Neural cell (in vitro differentiated cells): ENCODE data around the gene SCUBE1. TPM values are rescaled to one million over a fixed set of nuclear protein-coding genes. Genes with fewer than 3 reads are reported as not detected.

ENCODE experiments used
- H2AFZ ChIP-seq: fragments of 200-600, 300-800 bp; sonication (generic), shearing (Covaris generic); 2 replicates; pipeline ENCODE4 v1.6.0; 2014; ENCODE audit warnings: low read depth, mild to moderate bottlenecking, antibody characterized with exemption, low read length, moderate library complexity
- H3F3A ChIP-seq: fragments of 200-600 bp; shearing (Covaris generic); 2 replicates; pipeline ENCODE4 v1.6.1; 2016; ENCODE audit warnings: mild to moderate bottlenecking, moderate library complexity, mixed read lengths, antibody characterized with exemption, low read length; ENCODE audit not compliant: insufficient read depth, poor library complexity, severe bottlenecking
- H3K27ac ChIP-seq: fragments of 200-600, 300-800 bp; sonication (generic), shearing (Covaris generic); 2 replicates; pipeline ENCODE4 v1.5.1; 2014; ENCODE audit warnings: mild to moderate bottlenecking, low read length, moderate library complexity
- H3K27me3 ChIP-seq: fragments of 300-800, 200-600 bp; sonication (generic), shearing (Covaris generic); 2 replicates; pipeline ENCODE4 v1.6.0; 2014; ENCODE audit warnings: mild to moderate bottlenecking, low read depth, low read length, moderate library complexity; ENCODE audit not compliant: insufficient read depth
- H3K36me3 ChIP-seq: fragments of 300-800, 200-600 bp; sonication (generic), shearing (Covaris generic); 2 replicates; pipeline ENCODE4 v1.5.1; 2014; ENCODE audit warnings: mild to moderate bottlenecking, antibody characterized with exemption, low read length, moderate library complexity; ENCODE audit not compliant: insufficient read depth
- H3K4me2 ChIP-seq: fragments of 300-800, 200-600 bp; sonication (generic), shearing (Covaris generic); 2 replicates; pipeline ENCODE4 v1.6.0; 2014; ENCODE audit warnings: mild to moderate bottlenecking, low read length
- H3K4me3 ChIP-seq: fragments of 300-800, 200-600 bp; sonication (generic), shearing (Covaris generic); 2 replicates; pipeline ENCODE4 v1.5.1; 2014; ENCODE audit warnings: mild to moderate bottlenecking, low read length, moderate library complexity
- H3K79me2 ChIP-seq: fragments of 200-600 bp; shearing (Covaris generic); replicated peaks from 2 replicates; pipeline ENCODE4 v1.6.0; 2014; ENCODE audit warnings: mild to moderate bottlenecking, low read length, moderate library complexity; ENCODE audit not compliant: insufficient read depth
- H3K9ac ChIP-seq: fragments of 300-800, 200-600 bp; sonication (generic), shearing (Covaris generic); 2 replicates; pipeline ENCODE4 v1.6.1; 2016; ENCODE audit warnings: mild to moderate bottlenecking, low read length, mixed read lengths
- H3K9me2 ChIP-seq: fragments of 200-600 bp; shearing (Covaris generic); 2 replicates; pipeline ENCODE4 v1.6.1; 2016; ENCODE audit warnings: mild to moderate bottlenecking, low read length, mixed read lengths; ENCODE audit not compliant: insufficient read depth
- H3K9me3 ChIP-seq: fragments of 200-600, 300-800 bp; sonication (generic), shearing (Covaris generic); 2 replicates; pipeline ENCODE4 v1.6.1; 2016; ENCODE audit warnings: mild to moderate bottlenecking, mixed run types, low read length, moderate library complexity, mixed read lengths
- H4K20me1 ChIP-seq: fragments of 200-600 bp; shearing (Covaris generic); 2 replicates; pipeline ENCODE4 v1.6.1; 2016; ENCODE audit warnings: mild to moderate bottlenecking, mixed run types; ENCODE audit not compliant: insufficient read depth
- EP300 ChIP-seq: fragments of 450-650 bp; conservative IDR thresholded peaks from 2 replicates; pipeline ENCODE4 v1.6.1; 2014; ENCODE audit warnings: antibody characterized with exemption, mild to moderate bottlenecking, moderate library complexity; ENCODE audit not compliant: poor library complexity, severe bottlenecking
- EZH2 ChIP-seq: fragments of 200-600, 300-800 bp; shearing (Covaris generic), sonication (generic); IDR thresholded peaks from 2 replicates; pipeline ENCODE4 v1.6.1; 2014; ENCODE audit warnings: antibody characterized with exemption, low read length, borderline replicate concordance, mild to moderate bottlenecking; ENCODE audit not compliant: insufficient read depth, poor library complexity, severe bottlenecking
- MXI1 ChIP-seq: fragments of 450-650 bp; conservative IDR thresholded peaks from 2 replicates; pipeline ENCODE4 v1.6.1; 2014; ENCODE audit warnings: antibody characterized with exemption, mild to moderate bottlenecking; ENCODE audit not compliant: poor library complexity, severe bottlenecking
- POLR2AphosphoS5 ChIP-seq: IDR thresholded peaks from 2 replicates; pipeline ENCODE4 v1.6.1; 2012
- RAD21 ChIP-seq: fragments of 450-650 bp; conservative IDR thresholded peaks from 2 replicates; pipeline ENCODE4 v1.6.1; 2014; ENCODE audit warnings: antibody characterized with exemption, mild to moderate bottlenecking, moderate library complexity
- SMC3 ChIP-seq: fragments of 450-650 bp; conservative IDR thresholded peaks from 2 replicates; pipeline ENCODE4 v1.6.1; 2014; ENCODE audit warnings: antibody characterized with exemption, mild to moderate bottlenecking, moderate library complexity; ENCODE audit not compliant: poor library complexity
- TAF1 ChIP-seq: IDR thresholded peaks from 2 replicates; pipeline ENCODE4 v1.6.1; 2012; ENCODE audit warnings: low read depth
- polyA plus RNA-seq: library from polyadenylated mRNA; depleted of rRNA; stranded (reverse); fragments of >200 nt; gene quantifications from 2 replicates; pipeline ENCODE4 v1.2.3, GENCODE V29; 2014
- TF ChIP-seq, protein P1 (sequence below): fragments of 450-650 bp; IDR thresholded peaks from 2 replicates; pipeline ENCODE4 v1.5.1; 2014; ENCODE audit warnings: antibody characterized with exemption, mild to moderate bottlenecking, moderate library complexity; ENCODE audit not compliant: poor library complexity, severe bottlenecking
- TF ChIP-seq, protein P2 (sequence below): IDR thresholded peaks from 2 replicates; pipeline ENCODE4 v1.6.1; 2012; ENCODE audit warnings: borderline replicate concordance

SCUBE1 gene
- polyA plus RNA-seq, 1 donor from 2014 or later: 8.4 TPM

DNA sequence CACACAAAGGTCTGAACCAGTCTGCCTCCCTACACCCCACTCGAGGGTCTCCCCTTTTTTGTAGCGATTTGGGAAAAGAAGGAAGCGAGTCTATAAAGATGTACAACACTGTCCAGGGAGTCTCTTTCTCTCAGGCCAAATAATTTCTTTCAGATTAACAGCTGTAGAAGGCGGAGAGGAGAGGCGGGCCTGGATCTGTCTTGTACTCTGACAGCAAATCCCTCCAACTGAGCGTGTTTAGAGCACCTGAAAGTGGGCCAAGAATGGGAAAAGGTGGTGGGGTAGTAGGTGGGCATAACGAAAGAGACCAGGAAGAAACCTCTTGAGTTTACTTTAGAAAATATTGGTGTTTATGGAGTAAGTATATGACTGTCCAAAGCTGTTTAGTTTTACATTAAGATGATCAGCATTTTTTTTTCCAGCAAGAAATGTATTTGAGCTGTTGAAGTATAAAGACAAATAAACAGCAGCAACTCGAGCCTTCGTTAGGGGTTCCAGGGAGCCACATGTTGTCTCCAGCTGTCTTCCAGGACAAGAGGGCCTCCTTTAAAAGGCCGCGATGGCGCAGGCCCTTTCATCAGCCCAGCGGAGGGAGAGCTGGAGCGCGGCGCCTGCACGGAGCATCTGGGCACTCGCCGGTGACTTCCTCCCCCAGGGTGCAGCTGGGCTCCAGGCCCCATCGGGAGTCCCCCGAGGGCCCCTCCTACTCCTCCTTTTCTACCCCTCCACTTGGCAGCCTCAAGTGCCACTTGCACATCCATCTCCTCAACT lies 34.9 kb downstream of the SCUBE1 start:
- TF ChIP-seq EZH2 (no peak), EP300 (no peak), RAD21 (no peak), TAF1 (no peak), SMC3 (no peak), POLR2AphosphoS5 (no peak), MXI1 (no peak)
- TF ChIP-seq, protein P1, sequence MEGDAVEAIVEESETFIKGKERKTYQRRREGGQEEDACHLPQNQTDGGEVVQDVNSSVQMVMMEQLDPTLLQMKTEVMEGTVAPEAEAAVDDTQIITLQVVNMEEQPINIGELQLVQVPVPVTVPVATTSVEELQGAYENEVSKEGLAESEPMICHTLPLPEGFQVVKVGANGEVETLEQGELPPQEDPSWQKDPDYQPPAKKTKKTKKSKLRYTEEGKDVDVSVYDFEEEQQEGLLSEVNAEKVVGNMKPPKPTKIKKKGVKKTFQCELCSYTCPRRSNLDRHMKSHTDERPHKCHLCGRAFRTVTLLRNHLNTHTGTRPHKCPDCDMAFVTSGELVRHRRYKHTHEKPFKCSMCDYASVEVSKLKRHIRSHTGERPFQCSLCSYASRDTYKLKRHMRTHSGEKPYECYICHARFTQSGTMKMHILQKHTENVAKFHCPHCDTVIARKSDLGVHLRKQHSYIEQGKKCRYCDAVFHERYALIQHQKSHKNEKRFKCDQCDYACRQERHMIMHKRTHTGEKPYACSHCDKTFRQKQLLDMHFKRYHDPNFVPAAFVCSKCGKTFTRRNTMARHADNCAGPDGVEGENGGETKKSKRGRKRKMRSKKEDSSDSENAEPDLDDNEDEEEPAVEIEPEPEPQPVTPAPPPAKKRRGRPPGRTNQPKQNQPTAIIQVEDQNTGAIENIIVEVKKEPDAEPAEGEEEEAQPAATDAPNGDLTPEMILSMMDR: no peak
- TF ChIP-seq, protein P2, sequence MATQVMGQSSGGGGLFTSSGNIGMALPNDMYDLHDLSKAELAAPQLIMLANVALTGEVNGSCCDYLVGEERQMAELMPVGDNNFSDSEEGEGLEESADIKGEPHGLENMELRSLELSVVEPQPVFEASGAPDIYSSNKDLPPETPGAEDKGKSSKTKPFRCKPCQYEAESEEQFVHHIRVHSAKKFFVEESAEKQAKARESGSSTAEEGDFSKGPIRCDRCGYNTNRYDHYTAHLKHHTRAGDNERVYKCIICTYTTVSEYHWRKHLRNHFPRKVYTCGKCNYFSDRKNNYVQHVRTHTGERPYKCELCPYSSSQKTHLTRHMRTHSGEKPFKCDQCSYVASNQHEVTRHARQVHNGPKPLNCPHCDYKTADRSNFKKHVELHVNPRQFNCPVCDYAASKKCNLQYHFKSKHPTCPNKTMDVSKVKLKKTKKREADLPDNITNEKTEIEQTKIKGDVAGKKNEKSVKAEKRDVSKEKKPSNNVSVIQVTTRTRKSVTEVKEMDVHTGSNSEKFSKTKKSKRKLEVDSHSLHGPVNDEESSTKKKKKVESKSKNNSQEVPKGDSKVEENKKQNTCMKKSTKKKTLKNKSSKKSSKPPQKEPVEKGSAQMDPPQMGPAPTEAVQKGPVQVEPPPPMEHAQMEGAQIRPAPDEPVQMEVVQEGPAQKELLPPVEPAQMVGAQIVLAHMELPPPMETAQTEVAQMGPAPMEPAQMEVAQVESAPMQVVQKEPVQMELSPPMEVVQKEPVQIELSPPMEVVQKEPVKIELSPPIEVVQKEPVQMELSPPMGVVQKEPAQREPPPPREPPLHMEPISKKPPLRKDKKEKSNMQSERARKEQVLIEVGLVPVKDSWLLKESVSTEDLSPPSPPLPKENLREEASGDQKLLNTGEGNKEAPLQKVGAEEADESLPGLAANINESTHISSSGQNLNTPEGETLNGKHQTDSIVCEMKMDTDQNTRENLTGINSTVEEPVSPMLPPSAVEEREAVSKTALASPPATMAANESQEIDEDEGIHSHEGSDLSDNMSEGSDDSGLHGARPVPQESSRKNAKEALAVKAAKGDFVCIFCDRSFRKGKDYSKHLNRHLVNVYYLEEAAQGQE: no peak
- Histone ChIP-seq H3F3A (no peaks in the 10 kb centered on the region), H3K4me3 (no peak overlapping the region), H4K20me1 (no peaks in the 10 kb centered on the region), H3K79me2 (peaks cover 7% of the 10 kb centered on the region), H2AFZ (no peak overlapping the region), H3K4me2 (no peak overlapping the region), H3K9me3 (no peaks in the 10 kb centered on the region), H3K9ac (no peak overlapping the region), H3K9me2 (no peaks in the 10 kb centered on the region), H3K27me3 (no peaks in the 10 kb centered on the region), H3K36me3 (no peaks in the 10 kb centered on the region), H3K27ac (no peak overlapping the region)

DNA sequence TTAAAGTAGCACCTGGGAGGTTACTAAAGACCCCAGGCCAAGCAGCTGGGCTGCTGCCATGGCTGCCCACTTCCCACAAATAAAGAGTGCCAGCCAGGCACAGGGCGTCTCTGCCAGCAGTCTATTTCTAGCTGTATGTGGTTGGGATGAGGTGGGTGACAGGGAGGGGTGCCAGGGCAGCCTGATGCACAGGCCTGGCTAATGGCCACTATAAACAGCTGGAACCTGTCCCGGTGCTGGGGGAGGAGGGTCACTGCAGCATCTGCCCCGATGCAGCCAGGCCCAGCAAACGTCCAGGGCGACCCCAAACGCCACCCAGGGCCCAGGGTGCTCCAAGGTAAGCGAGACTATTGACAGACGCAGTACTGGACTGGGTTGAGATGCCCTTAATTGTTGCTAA lies 37.4 kb downstream of the SCUBE1 start:
- no peaks in the 10 kb centered on the region for H4K20me1 ChIP-seq
- H3K4me2 ChIP-seq: no peak overlapping the region
- no peak for TF ChIP-seq TAF1
- TF ChIP-seq, protein P1: no peak
- TF ChIP-seq EP300: no peak
- no peak for TF ChIP-seq MXI1
- TF ChIP-seq RAD21: no peak
- TF ChIP-seq, protein P2: no peak
- no peak for TF ChIP-seq SMC3
- no peak for TF ChIP-seq EZH2
- no peak for TF ChIP-seq POLR2AphosphoS5
- no peak overlapping the region for H2AFZ ChIP-seq
- H3K9me3 ChIP-seq: no peaks in the 10 kb centered on the region
- no peak overlapping the region for H3K9ac ChIP-seq
- H3F3A ChIP-seq: no peaks in the 10 kb centered on the region
- no peaks in the 10 kb centered on the region for H3K36me3 ChIP-seq
- H3K79me2 ChIP-seq: no peaks in the 10 kb centered on the region
- no peak overlapping the region for H3K27ac ChIP-seq
- H3K4me3 ChIP-seq: no peak overlapping the region
- no peaks in the 10 kb centered on the region for H3K27me3 ChIP-seq
- H3K9me2 ChIP-seq: no peaks in the 10 kb centered on the region
